Measurements from ENCODE around the gene CCDC33.

DNA sequence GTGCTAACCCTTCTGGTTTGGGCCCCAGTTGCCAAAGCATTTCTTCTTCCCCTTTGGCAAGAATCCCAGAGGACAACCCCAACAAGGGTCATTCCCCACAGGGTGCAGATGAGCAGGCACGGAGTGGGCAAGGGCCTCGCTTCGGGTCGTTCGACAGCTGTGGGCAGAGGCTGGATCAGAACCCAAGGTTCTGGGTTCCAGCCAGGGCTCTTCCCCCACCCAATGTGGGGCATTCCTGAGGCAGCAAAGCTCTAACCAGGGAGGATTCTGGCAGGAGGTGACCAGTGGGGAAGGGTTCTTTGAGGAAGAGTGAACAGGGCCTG lies 83.0 kb downstream of the CCDC33 start:
- TF ChIP-seq CTCF (IDR thresholded peaks at IDR 0.05; ENCODE audit: low read length) (no peak), EZH2 (optimal IDR thresholded peaks at IDR 0.05; ENCODE audit: low read depth, low read length) (no peak), EZH2phosphoT487 (IDR thresholded peaks at IDR 0.05; ENCODE audit: low read length) (no peak)
